HepG2 (cell line): Measurements from ENCODE around the gene REPIN1. TPM values are rescaled to one million over a fixed set of nuclear protein-coding genes. Genes with fewer than 3 reads are reported as not detected.

ENCODE experiments used
- CBX5 ChIP-seq: sonication (generic); formaldehyde crosslinking; IDR thresholded peaks from 2 replicates; pipeline ENCODE4 v1.4.0; 2020; ENCODE audit warnings: missing genetic modification reagents, borderline replicate concordance
- CERS6 ChIP-seq: sonication (generic); formaldehyde crosslinking; IDR thresholded peaks from 2 replicates; pipeline ENCODE4 v1.5.0; 2020; ENCODE audit warnings: missing genetic modification reagents
- DDIT3 ChIP-seq: sonication (generic); formaldehyde crosslinking; IDR thresholded peaks from 2 replicates; pipeline ENCODE4 v1.4.0; 2020; ENCODE audit warnings: mild to moderate bottlenecking, missing genetic modification reagents
- ELK4 ChIP-seq: sonication (generic); formaldehyde crosslinking; IDR thresholded peaks from 2 replicates; pipeline ENCODE4 v1.9.0; 2021; ENCODE audit warnings: missing genetic modification reagents, borderline replicate concordance
- FLYWCH1 ChIP-seq: sonication (generic); formaldehyde crosslinking; IDR thresholded peaks from 2 replicates; pipeline ENCODE4 v1.8.1; 2023; ENCODE audit warnings: mild to moderate bottlenecking, missing genetic modification reagents
- FOXM1 ChIP-seq: sonication (generic); formaldehyde crosslinking; IDR thresholded peaks from 2 replicates; pipeline ENCODE4 v1.5.0; 2020; ENCODE audit warnings: missing genetic modification reagents
- GABPA ChIP-seq, 2 experiments: IDR thresholded peaks; 2 replicates each; pipeline ENCODE4 v1.6.1; 2011 to 2016; ENCODE audit warnings: low read depth in 2 of 2, low read length in 1 of 2, missing biosample characterization in 1 of 2, missing genetic modification characterization in 1 of 2
- GATA4 ChIP-seq: sonication (generic); IDR thresholded peaks from 2 replicates; pipeline ENCODE4 v1.6.1; 2016; ENCODE audit warnings: antibody characterized with exemption, low read depth, borderline replicate concordance
- HIVEP1 ChIP-seq: sonication (generic); formaldehyde crosslinking; IDR thresholded peaks from 2 replicates; pipeline ENCODE4 v1.4.0; 2020; ENCODE audit warnings: mild to moderate bottlenecking, missing genetic modification reagents
- KLF15 ChIP-seq: sonication (generic); formaldehyde crosslinking; IDR thresholded peaks from 2 replicates; pipeline ENCODE4 v1.8.1; 2023; ENCODE audit warnings: borderline replicate concordance, mild to moderate bottlenecking, inconsistent platforms, missing genetic modification reagents, mixed read lengths
- MAX ChIP-seq: IDR thresholded peaks from 2 replicates; pipeline ENCODE4 v1.6.1; 2012; ENCODE audit warnings: inconsistent platforms
- NFE2L1 ChIP-seq: sonication (generic); formaldehyde crosslinking; IDR thresholded peaks from 2 replicates; pipeline ENCODE4 v1.4.0; 2020; ENCODE audit warnings: missing genetic modification reagents, mild to moderate bottlenecking, borderline replicate concordance
- NPAS2 ChIP-seq: sonication (generic); formaldehyde crosslinking; IDR thresholded peaks from 2 replicates; pipeline ENCODE4 v1.8.0; 2022; ENCODE audit warnings: mild to moderate bottlenecking, missing genetic modification reagents, borderline replicate concordance
- PATZ1 ChIP-seq: sonication (generic); formaldehyde crosslinking; IDR thresholded peaks from 2 replicates; pipeline ENCODE4 v1.4.0; 2020; ENCODE audit warnings: missing genetic modification reagents
- PITX1 ChIP-seq: sonication (generic); formaldehyde crosslinking; IDR thresholded peaks from 2 replicates; pipeline ENCODE4 v1.5.1; 2020; ENCODE audit warnings: mild to moderate bottlenecking, missing genetic modification reagents
- PRMT3 ChIP-seq: sonication (generic); formaldehyde crosslinking; IDR thresholded peaks from 2 replicates; pipeline ENCODE4 v1.8.1; 2022; ENCODE audit warnings: low read depth, mild to moderate bottlenecking, moderate library complexity, missing genetic modification reagents, borderline replicate concordance
- RNF2 ChIP-seq: fragments of 450-650 bp; conservative IDR thresholded peaks from 2 replicates; pipeline ENCODE4 v1.6.1; 2016; ENCODE audit warnings: low read depth
- SMARCC2 ChIP-seq: fragments of 450-650 bp; IDR thresholded peaks from 2 replicates; pipeline ENCODE4 v1.6.1; 2017; ENCODE audit warnings: antibody characterized with exemption, mild to moderate bottlenecking
- SP140L ChIP-seq: sonication (generic); formaldehyde crosslinking; IDR thresholded peaks from 2 replicates; pipeline ENCODE4 v1.4.0; 2020; ENCODE audit warnings: missing genetic modification reagents, borderline replicate concordance
- ZNF205 ChIP-seq: IDR thresholded peaks from 2 replicates; pipeline ENCODE4 v1.6.1; 2018; ENCODE audit warnings: missing biosample characterization, missing genetic modification reagents
- ZNF251 ChIP-seq: sonication (generic); formaldehyde crosslinking; IDR thresholded peaks from 2 replicates; pipeline ENCODE4 v1.9.0; 2021; ENCODE audit warnings: mild to moderate bottlenecking, missing genetic modification reagents
- ZNF567 ChIP-seq: sonication (generic); formaldehyde crosslinking; IDR thresholded peaks from 2 replicates; pipeline ENCODE4 v1.8.1; 2023; ENCODE audit warnings: mild to moderate bottlenecking, missing genetic modification reagents, borderline replicate concordance
- ZNF772 ChIP-seq: sonication (generic); formaldehyde crosslinking; IDR thresholded peaks from 2 replicates; pipeline ENCODE4 v1.5.0; 2020; ENCODE audit warnings: mild to moderate bottlenecking, missing genetic modification reagents
- ZUFSP ChIP-seq: sonication (generic); formaldehyde crosslinking; IDR thresholded peaks from 2 replicates; pipeline ENCODE4 v1.9.0; 2021; ENCODE audit warnings: missing genetic modification reagents, mild to moderate bottlenecking, borderline replicate concordance
- polyA plus RNA-seq, 8 experiments: library from polyadenylated mRNA; depleted of rRNA in 3 of 8; stranded (reverse) in 7 of 8; unstranded in 1 of 8; fragments of >200 nt; fragmentation: Illumina TruSeq in 4 of 8; extraction: Trizol in 4 of 8; gene quantifications; 2 replicates each; pipeline versions ENCODE4 v1.2.1 to v1.2.3, GENCODE V29; 2011 to 2016; ENCODE audit warnings: low read depth in 4 of 8, missing spikeins in 1 of 8, mixed read lengths in 1 of 8; ENCODE audit not compliant: insufficient read depth in 1 of 8
- total RNA-seq, 5 experiments: library from RNA; depleted of rRNA; stranded (reverse); fragments of >200 nt; fragmentation: Illumina TruSeq; extraction: Trizol; gene quantifications; 2 replicates each; pipeline ENCODE4 v1.2.3, GENCODE V29; 2016; ENCODE audit warnings: low read depth in 1 of 5

Gene REPIN1
- total and polyA plus RNA-seq, 2 of the 13 experiments (the other 11 are each of a cell fraction or from before 2014, with no cell fraction given): 69.9 to 108 TPM

GRCh38 chr7:150340024-150340749 is 28.4 kb upstream of the REPIN1 start (continued):
- no peak for TF ChIP-seq ELK4
- no peak for TF ChIP-seq KLF15
- TF ChIP-seq ZNF205 (CRISPR knock-in tag): no peak
- 0 out of 2 replicates have a peak, but pooled peaks have one; percentile 22 for TF ChIP-seq RNF2
- TF ChIP-seq FLYWCH1 (CRISPR knock-in tag): no peak
- no peak for TF ChIP-seq CERS6 (CRISPR knock-in tag)
- TF ChIP-seq CBX5 (CRISPR knock-in tag): no peak; the same call in 1 of the 2 replicates
- no peak for TF ChIP-seq ZNF567
- no peak for TF ChIP-seq PITX1 (CRISPR knock-in tag)
- no peak for TF ChIP-seq DDIT3 (CRISPR knock-in tag)
- TF ChIP-seq NPAS2: no peak
- TF ChIP-seq GABPA (IDR thresholded peaks at IDR 0.05; ENCODE audit: low read depth, low read length): no peak
- no peak for TF ChIP-seq GABPA (CRISPR knock-in tag; IDR thresholded peaks at IDR 0.05; ENCODE audit: low read depth)
- no peak for TF ChIP-seq GATA4
- TF ChIP-seq HIVEP1 (CRISPR knock-in tag): no peak; the same call in 1 of the 2 replicates
- TF ChIP-seq PRMT3: peak; percentile 25; the same call in 1 of the 2 replicates
- peak; percentile 39; the same call in 1 of the 2 replicates for TF ChIP-seq ZNF772 (CRISPR knock-in tag)
- TF ChIP-seq NFE2L1 (CRISPR knock-in tag): no peak
- TF ChIP-seq MAX: peak; percentile 63
- TF ChIP-seq SMARCC2: no peak
- TF ChIP-seq PATZ1 (CRISPR knock-in tag): peak; percentile 40; the same call in 1 of the 2 replicates
- TF ChIP-seq FOXM1 (CRISPR knock-in tag): no peak
- no peak for TF ChIP-seq SP140L (CRISPR knock-in tag)
- TF ChIP-seq ZNF251 (CRISPR knock-in tag): no peak
- no peak for TF ChIP-seq ZUFSP (CRISPR knock-in tag)
